Muscle of leg (tissue), 11 donors: ENCODE data around the gene GNG3. TPM values are rescaled to one million over a fixed set of nuclear protein-coding genes. Genes with fewer than 3 reads are reported as not detected.
"Not testable (repeated sequence)": the region's sequence is repeated elsewhere in the genome, so short reads cannot be mapped to it uniquely, and the experiment has no call there.

Source experiments
- DNase-seq: peaks from one replicate; pipeline ENCODE4 v3.0.0; 2013
- H3K27ac ChIP-seq: one replicate; pipeline ENCODE4 v1.5.1; 2013; ENCODE audit warnings: mild to moderate bottlenecking, low read length, control low read depth
- H3K27me3 ChIP-seq: one replicate; pipeline ENCODE4 v1.6.1; 2013; ENCODE audit warnings: low read length; ENCODE audit not compliant: control insufficient read depth, insufficient read depth
- H3K36me3 ChIP-seq: one replicate; pipeline ENCODE4 v1.6.1; 2013; ENCODE audit warnings: low read length; ENCODE audit not compliant: control insufficient read depth, insufficient read depth
- H3K4me1 ChIP-seq: one replicate; pipeline ENCODE4 v1.6.1; 2013; ENCODE audit warnings: low read length; ENCODE audit not compliant: control insufficient read depth, insufficient read depth
- H3K4me3 ChIP-seq: one replicate; pipeline ENCODE4 v1.5.1; 2013; ENCODE audit warnings: low read length, control low read depth
- H3K9me3 ChIP-seq: replicated peaks from 2 replicates; pipeline ENCODE4 v1.6.1; 2013; ENCODE audit warnings: low read depth, low read length; ENCODE audit not compliant: control insufficient read depth
- WGBS: methylation state at CpG from one replicate; pipeline ENCODE4 v1.1.5; 2013; ENCODE audit warnings: missing lambda C conversion rate; ENCODE audit not compliant: insufficient coverage; 5-methylcytosine and 5-hydroxymethylcytosine counted together
- polyA plus RNA-seq, 8 donors: library from polyadenylated mRNA; unstranded; fragments of 120-200 nt; gene quantifications; one replicate each; pipeline versions ENCODE4 v1.2.1 to v1.2.3, GENCODE V29; 2013; ENCODE audit warnings: inconsistent platforms in 1 of 8, low replicate concordance in 1 of 8; ENCODE audit not compliant: insufficient read length in 8 of 8, insufficient read depth in 1 of 8
- total RNA-seq: library from RNA; stranded (reverse); fragments of 120-200 nt; gene quantifications from one replicate; pipeline ENCODE4 v1.2.4, GENCODE V29; 2013

GNG3 gene
- total and polyA plus RNA-seq, 9 donors = 0.28 to 1.5 (median 0.48) TPM; not detected in 1

DNA sequence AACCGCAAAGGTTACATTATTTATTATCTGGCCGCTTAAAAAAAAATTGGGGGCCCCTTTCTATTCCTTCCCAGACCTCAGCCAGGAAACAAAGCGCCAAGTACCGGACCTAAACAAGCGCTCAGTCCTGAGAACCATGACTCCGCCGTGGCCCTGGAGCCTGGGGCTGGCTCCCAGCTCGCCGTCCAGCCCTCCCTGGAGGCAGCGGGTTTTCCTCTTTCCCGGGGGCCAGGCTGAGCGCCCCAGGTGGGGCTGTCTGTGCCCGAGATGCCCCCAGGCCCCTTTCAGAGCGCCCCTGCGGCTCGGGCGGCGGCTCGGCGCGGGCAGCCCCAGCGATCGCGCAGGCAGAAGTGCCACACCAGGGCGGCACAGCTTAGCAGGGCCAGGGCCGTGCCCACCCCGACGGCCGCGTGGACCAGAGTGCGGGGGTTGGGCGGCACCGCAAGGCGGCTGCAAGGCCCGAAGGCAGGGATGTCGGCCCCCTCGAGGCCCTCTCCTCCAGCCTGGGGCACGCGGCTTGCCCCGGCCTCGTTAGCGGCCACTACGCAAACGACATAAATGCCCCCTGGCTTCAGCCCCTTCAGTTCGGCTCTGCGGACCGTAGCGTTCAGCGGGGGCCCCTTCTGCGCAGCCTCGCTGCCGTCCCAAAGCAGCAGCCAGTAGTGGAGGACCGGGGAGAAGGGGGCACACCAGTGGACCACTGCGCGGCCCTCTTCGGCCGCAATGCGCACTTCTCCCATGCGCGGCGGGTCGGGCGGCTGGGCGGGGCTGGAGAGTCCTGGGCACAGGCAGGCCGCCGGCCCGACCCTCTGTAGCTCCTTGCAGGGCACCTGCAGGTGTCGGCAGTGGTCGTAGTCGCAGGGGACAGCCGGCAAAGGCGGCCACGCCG, 19.7 kb upstream of the GNG3 start:
- Histone ChIP-seq H3K36me3 (peaks cover 24% of the 10 kb centered on the region), H3K27ac (peak overlapping the region; percentile 96), H3K4me3 (peak overlapping the region; percentile 46), H3K9me3 (no peaks in the 10 kb centered on the region), H3K4me1 (peaks cover 36% of the 10 kb centered on the region), H3K27me3 (peaks cover 7% of the 10 kb centered on the region)
- no peak for DNase-seq
- 19% methylated on average over 74 of the region's 74 CpGs for WGBS

DNA sequence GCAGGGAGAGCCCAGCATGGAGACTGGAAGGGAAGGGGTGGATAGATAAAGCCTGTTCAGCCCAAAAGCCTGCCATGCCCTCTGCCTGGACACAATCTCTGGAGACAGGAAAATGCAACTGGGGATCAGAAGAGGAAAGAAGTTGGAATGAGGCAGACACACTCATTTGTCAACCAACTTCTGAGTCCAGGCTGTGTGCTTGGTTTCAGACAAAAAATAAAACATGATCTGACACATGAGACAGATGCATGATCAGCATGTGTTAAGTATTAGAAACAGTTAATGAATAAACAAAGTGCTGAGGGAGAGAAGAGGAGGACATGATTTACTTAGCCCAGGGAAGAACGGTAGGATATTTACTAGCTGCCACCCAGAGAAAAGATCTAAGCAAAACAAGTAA, 19.0 kb upstream of the GNG3 start:
- H3K36me3 ChIP-seq = peaks cover 30% of the 10 kb centered on the region
- peak overlapping the region; percentile 46 for H3K4me3 ChIP-seq
- H3K27ac ChIP-seq = peak overlapping the region; percentile 96
- H3K4me1 ChIP-seq = peaks cover 36% of the 10 kb centered on the region
- no CpG with 5 or more reads among the region's 1 CpG for WGBS
- no peak for DNase-seq
- peaks cover 7% of the 10 kb centered on the region for H3K27me3 ChIP-seq
- no peaks in the 10 kb centered on the region for H3K9me3 ChIP-seq

DNA sequence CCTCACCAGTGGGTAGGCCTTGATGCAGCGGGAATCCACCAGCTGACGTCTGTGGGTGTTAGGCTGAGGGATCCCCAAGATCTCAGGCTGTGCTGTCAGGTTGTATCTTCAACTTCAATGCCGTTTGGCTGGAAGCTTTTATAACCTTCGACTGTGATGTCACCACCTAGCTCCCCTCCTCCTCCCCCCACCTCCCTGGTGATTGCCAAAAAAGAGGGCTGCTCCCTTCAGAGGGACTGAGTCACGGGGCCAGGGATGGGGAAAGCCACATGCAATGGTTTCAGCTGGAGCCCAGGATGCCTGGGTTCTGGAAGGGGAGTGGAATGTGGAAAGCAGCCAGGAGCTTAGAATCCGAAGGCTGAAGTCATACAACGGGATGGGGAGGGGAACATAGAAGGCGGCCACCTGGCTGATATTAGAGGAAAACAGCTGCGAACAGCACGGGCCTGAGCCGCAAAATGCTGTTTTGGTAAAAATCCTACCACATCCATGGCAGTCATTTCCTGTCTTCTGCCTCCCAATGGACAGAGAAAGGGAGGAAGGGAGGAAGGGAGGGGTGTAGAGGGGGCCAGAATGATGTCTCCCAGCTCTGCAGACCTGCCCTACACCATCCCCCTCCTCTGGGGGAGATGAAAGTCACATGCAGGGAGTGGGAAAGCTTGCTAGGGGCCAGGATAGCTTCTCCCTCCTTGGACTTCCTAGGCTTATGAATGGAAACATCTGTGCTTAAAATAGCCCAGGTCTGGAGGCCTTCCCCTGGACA, 17.9 kb upstream of the GNG3 start, which contains the start of gene LRRN4CL:
Gene LRRN4CL (minus strand): TSS at position 110 of the 763 bp plus-strand sequence. CDS start 1,022 bp downstream, outside the sequence.
- Histone ChIP-seq H3K27ac (peak within 1 kb of the TSS; percentile 96), H3K27me3 (peaks cover 7% of the 10 kb centered on the region), H3K4me3 (peak within 1 kb of the TSS; percentile 46), H3K9me3 (no peaks in the 10 kb centered on the region), H3K4me1 (peaks cover 36% of the 10 kb centered on the region), H3K36me3 (peaks cover 38% of the 10 kb centered on the region)
- DNase-seq = peak; percentile 97
- 8% methylated on average over 2 of the region's 11 CpGs for WGBS

DNA sequence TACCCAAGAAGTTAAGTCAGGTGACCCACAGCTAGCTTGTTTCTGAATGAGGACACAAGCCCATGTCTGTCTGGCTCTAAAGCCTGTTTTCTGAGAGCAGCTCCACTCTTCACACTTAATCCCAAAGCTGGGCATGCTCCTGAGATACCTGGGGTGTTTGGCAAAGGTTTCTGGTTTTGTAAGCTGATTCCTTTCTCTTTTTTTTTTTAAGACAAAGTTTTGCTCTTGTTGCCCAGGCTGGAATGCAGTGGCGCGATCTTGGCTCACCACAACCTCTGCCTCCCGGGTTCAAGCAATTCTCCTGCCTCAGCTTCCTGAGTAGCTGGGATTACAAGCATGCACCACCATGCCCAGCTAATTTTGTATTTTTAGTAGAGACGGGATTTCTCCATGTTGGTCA, 13.9 kb upstream of the GNG3 start:
- not testable (repeated sequence) for H3K27ac ChIP-seq, H3K9me3 ChIP-seq, DNase-seq, H3K27me3 ChIP-seq, H3K4me3 ChIP-seq
- peaks cover 44% of the 10 kb centered on the region for H3K36me3 ChIP-seq
- no CpG with 5 or more reads among the region's 4 CpGs for WGBS
- peaks cover 28% of the 10 kb centered on the region for H3K4me1 ChIP-seq

DNA sequence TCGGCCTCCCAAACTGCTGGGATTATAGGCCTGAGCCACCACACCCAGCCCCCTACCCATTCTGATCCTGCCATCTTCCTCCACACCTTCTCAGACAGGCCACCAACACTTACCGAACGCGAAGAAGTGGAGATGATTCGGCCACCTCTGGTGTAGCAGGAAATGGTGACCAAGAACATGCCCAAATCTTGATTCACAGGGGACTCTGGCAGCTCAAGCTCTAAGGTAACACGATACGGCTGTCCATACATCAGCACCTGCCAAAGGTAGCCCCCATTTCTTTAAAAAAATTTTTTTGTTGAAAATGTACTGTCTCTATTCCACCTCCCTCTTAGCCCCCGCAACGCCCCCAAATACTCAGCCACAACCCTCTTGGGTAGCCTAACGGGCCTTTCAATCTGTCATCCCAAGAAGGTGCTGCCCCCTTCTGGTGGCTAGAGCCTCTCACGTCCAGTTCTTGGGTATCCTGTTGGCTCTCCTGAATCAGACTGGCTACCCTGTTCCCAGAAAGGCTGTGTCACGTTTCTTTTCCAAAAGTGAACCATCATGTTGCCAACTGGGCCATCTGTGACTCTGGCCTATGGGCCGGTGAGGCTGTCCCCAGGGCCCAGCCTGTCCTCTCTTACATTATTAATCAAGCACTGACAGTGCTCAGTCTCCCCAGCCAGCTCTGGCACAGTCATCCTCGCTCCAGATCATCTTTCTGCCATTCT, 12.9 kb upstream of the GNG3 start:
- Histone ChIP-seq H3K9me3 (no peaks in the 10 kb centered on the region), H3K27me3 (no peaks in the 10 kb centered on the region), H3K4me1 (peaks cover 18% of the 10 kb centered on the region), H3K4me3 (no peak overlapping the region), H3K27ac (no peak overlapping the region), H3K36me3 (peaks cover 44% of the 10 kb centered on the region)
- DNase-seq = peak; percentile 89
- WGBS = 37% methylated on average over 13 of the region's 14 CpGs

DNA sequence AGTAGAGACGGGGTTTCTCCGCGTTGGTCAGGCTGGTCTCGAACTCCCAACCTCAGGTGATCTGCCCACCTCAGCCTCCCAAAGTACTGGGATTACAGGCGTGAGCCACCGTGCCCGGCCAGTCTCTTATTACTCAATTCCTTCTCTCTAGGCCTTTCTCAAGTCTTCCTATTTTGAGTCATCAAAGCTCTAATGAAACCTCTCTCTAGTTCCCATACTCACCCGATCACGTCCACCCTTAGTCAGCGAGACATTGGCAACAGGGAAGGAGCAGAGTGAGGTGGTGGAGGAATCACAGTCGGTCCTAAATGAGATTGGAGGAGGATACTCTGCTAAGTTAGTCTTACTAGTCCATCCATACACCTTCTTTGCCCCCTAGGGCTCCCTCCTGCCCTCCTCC, 5.2 kb upstream of the GNG3 start:
- Histone ChIP-seq H3K27ac (no peak overlapping the region), H3K36me3 (peaks cover 24% of the 10 kb centered on the region), H3K9me3 (no peaks in the 10 kb centered on the region), H3K27me3 (no peaks in the 10 kb centered on the region), H3K4me3 (no peak overlapping the region), H3K4me1 (peaks cover 21% of the 10 kb centered on the region)
- DNase-seq = no peak
- 100% methylated on average over 3 of the region's 11 CpGs for WGBS

DNA sequence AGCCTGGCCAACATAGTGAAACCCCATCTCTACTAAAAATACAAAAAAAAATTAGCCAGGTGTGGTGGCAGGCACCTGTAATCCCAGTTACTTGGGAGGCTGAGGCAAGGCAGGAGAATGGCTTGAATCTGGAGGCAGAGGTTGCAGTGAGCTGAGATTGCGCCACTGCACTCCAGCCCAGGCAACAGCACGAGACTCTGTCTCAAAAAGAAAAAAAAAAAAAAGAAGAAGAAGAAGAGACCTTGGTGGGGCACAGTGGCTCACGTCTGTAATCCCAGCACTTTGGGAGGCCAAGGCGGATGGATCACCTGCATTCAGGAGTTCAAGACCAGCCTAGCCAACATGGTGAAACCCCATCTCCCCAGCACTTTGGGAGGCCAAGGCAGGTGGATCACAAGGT, 3.6 kb upstream of the GNG3 start:
- H3K27me3 ChIP-seq, H3K4me3 ChIP-seq, H3K27ac ChIP-seq, DNase-seq, H3K9me3 ChIP-seq: not testable (repeated sequence)
- Histone ChIP-seq H3K4me1 (peaks cover 33% of the 10 kb centered on the region), H3K36me3 (peaks cover 26% of the 10 kb centered on the region)
- WGBS = 100% methylated on average over 1 of the region's 4 CpGs

DNA sequence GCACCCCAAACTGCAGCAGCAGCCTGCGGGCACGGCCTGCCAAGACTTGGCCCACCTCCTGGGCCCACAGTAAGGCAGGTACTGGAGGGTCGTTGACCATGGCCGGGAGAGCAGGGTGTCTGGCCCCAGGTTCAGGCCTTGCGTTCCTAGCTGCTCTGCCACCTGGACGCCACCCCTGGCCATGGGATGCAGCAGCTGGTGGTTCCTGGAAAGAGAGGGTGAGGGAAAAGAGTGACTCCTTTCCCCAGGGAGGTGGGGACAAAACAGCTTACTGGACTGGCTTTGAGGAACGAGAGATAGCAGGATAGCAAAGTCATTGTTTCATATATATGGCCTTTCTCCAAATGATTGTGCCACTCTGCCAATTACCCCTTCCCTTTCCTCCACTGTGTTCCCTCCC, 2.1 kb upstream of the GNG3 start:
- peak overlapping the region; percentile 92 for H3K4me3 ChIP-seq
- DNase-seq = no peak
- H3K4me1 ChIP-seq = peaks cover 41% of the 10 kb centered on the region

DNA sequence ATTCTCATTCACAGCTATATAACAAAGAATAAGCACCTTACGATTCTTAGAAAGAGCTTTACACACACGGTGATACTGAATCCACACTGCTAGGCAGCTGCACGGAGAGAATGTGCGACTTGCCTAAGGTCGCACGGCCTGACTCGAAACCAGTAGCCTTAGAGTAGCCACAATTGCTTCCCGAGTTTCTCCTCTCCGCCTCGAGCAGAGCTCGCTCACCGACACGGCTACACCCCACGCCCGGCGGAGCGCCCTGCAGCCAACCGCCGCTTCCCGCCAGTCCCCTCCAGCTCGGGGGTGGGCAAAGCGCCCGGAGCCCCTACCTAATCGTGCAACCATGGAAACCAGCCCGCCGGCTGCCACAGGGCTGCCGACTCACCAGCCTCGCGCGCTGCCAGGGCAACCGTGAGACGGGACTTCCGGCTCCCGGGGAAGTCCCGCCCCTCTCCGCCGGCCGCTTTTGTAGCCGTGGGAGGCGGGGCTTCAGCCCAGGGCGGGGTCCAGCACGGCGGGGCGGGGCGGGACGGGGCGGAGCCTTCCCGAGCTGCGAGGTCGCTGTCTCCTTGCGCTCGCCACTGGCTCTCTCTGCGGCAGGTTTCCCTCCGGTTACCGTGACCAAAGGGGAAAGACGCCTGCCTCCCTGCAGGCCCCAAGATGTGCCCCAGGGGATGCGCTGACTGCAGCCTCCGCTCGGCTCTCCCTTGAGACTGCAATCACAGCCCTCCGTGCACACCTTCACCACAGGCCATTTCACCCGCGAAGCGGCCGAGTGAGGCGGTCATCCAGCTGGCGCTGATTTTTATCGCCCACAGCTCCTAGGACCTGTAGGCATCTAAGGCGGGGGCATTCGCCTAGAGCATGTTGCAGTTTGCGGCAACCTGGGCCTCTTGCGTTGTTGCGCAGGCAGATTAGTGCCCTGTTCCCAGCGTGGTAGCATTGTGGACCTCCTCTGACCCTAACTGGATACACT, 1.3 kb upstream of the GNG3 start:
- H3K36me3 ChIP-seq = peaks cover 28% of the 10 kb centered on the region
- H3K4me3 ChIP-seq = peak overlapping the region; percentile 92
- no peaks in the 10 kb centered on the region for H3K9me3 ChIP-seq
- H3K27me3 ChIP-seq = no peaks in the 10 kb centered on the region
- H3K4me1 ChIP-seq = peaks cover 43% of the 10 kb centered on the region
- peak; percentile 95 for DNase-seq
- WGBS = 3% methylated on average over 73 of the region's 73 CpGs
- H3K27ac ChIP-seq = peak overlapping the region; percentile 89

More for the DNA sequence above, 2.1 kb upstream of the GNG3 start:
- Histone ChIP-seq H3K27me3 (no peaks in the 10 kb centered on the region), H3K36me3 (peaks cover 27% of the 10 kb centered on the region), H3K27ac (peak overlapping the region; percentile 89), H3K9me3 (no peaks in the 10 kb centered on the region)
- 66% methylated on average over 5 of the region's 7 CpGs for WGBS
